Chondrocyte (in vitro differentiated cells): ENCODE data around the gene GNPAT. TPM values are rescaled to one million over a fixed set of nuclear protein-coding genes. Genes with fewer than 3 reads are reported as not detected.

ENCODE experiments used
- DNase-seq: peaks from one replicate; pipeline ENCODE4 v3.0.0; 2021; ENCODE audit warnings: mixed read lengths, low spot score
- H3K27ac Mint-ChIP-seq: one replicate; pipeline ENCODE4 v1.8.0; 2021; ENCODE audit warnings: mild to moderate bottlenecking, moderate library complexity, mixed read lengths; ENCODE audit not compliant: unreplicated experiment
- H3K27me3 Mint-ChIP-seq: 2 replicates; pipeline ENCODE4 v1.8.0; 2021; ENCODE audit warnings: low read depth, mixed read lengths
- H3K36me3 Mint-ChIP-seq: 2 replicates; pipeline ENCODE4 v1.8.0; 2021; ENCODE audit warnings: low read depth, mixed read lengths
- H3K4me1 Mint-ChIP-seq: 2 replicates; pipeline ENCODE4 v1.8.0; 2021; ENCODE audit warnings: low read depth, mild to moderate bottlenecking, mixed read lengths
- H3K4me3 Mint-ChIP-seq: one replicate; pipeline ENCODE4 v1.8.0; 2021; ENCODE audit warnings: mild to moderate bottlenecking, moderate library complexity, mixed read lengths; ENCODE audit not compliant: unreplicated experiment
- H3K9me3 Mint-ChIP-seq: 2 replicates; pipeline ENCODE4 v1.8.0; 2021; ENCODE audit warnings: low read depth, mixed read lengths
- CTCF ChIP-seq: fragments of 200-600 bp; sonication (generic); IDR thresholded peaks from 2 replicates; pipeline ENCODE4 v1.5.0; 2021; ENCODE audit warnings: antibody characterized with exemption, mild to moderate bottlenecking, moderate library complexity
- total RNA-seq: library from RNA; stranded (reverse); gene quantifications from 3 replicates; pipeline ENCODE4 v1.2.1, GENCODE V29; 2021

GNPAT gene
- total RNA-seq, 1 donor from 2014 or later: 37.9 TPM

DNA sequence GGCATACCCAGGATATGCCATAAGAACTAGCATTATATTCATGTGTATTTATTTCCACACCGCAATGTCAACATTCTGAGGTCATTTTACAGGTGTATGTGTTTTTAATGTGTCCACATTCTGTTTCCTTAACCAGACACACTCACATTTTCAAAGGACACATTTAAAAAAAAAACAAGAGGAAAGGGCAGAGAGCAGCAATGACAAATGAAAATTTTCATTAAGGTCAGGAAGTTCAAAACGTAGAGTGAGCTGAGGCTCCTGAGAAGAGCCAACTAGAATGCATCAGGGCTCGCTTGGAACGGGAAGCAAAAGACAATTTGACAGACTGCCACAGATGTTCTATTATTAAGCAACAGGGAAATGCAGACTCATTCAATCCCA, 4.8 kb upstream of the GNPAT start:
- no peak for DNase-seq
- peaks cover 12% of the 10 kb centered on the region for H3K4me1 Mint-ChIP-seq
- H3K36me3 Mint-ChIP-seq: peaks cover 18% of the 10 kb centered on the region
- no peak for TF ChIP-seq CTCF
- no peaks in the 10 kb centered on the region for H3K27me3 Mint-ChIP-seq
- H3K4me3 Mint-ChIP-seq: no peak overlapping the region
- no peak overlapping the region for H3K27ac Mint-ChIP-seq
- H3K9me3 Mint-ChIP-seq: no peaks in the 10 kb centered on the region

DNA sequence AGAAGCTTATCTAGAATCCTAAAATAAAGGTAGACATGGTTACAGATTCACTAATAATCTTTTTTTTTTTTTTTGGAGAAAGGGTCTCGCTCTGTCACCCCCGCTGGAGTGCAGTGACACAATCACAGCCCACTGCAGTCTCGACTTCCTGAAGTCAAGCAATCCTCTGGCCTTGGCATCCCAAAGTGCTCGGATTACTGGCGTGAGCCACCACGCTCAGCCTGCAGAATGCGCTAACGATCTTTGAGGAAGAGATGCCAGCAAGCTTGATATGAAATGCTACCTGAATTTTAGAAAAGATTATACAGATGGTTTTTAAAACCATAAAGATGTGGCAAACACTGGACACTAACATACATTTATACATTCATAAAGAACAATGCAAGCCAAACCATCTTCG, 4.1 kb upstream of the GNPAT start:
- H3K27ac Mint-ChIP-seq: no peak overlapping the region
- H3K9me3 Mint-ChIP-seq: no peaks in the 10 kb centered on the region
- DNase-seq: no peak
- peaks cover 18% of the 10 kb centered on the region for H3K36me3 Mint-ChIP-seq
- no peaks in the 10 kb centered on the region for H3K27me3 Mint-ChIP-seq
- no peak overlapping the region for H3K4me3 Mint-ChIP-seq
- TF ChIP-seq CTCF: no peak
- peaks cover 17% of the 10 kb centered on the region for H3K4me1 Mint-ChIP-seq

DNA sequence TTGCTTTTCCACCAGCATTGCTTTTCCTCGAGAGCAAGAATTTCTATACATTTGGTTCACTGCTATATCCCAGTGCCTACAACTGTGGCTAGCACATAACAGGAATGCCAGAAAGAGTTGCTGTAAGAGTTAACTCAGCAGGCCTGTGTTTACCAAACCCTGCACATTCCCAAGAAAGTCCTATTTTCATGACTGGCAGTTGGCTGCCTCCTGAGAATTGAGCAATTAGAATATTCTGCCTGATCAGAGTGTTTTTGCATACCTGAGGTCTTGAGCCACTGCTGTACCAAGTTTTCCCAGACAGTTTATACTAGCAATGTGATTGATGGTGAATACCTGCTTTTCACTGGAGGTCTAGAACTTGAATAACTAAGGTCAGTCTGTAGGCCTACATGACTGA, 2.7 kb upstream of the GNPAT start:
- no peak overlapping the region for H3K27ac Mint-ChIP-seq
- H3K4me1 Mint-ChIP-seq: peaks cover 30% of the 10 kb centered on the region
- no peak for TF ChIP-seq CTCF
- no peak overlapping the region for H3K4me3 Mint-ChIP-seq
- no peaks in the 10 kb centered on the region for H3K27me3 Mint-ChIP-seq
- no peak for DNase-seq
- no peaks in the 10 kb centered on the region for H3K9me3 Mint-ChIP-seq
- H3K36me3 Mint-ChIP-seq: peaks cover 18% of the 10 kb centered on the region

DNA sequence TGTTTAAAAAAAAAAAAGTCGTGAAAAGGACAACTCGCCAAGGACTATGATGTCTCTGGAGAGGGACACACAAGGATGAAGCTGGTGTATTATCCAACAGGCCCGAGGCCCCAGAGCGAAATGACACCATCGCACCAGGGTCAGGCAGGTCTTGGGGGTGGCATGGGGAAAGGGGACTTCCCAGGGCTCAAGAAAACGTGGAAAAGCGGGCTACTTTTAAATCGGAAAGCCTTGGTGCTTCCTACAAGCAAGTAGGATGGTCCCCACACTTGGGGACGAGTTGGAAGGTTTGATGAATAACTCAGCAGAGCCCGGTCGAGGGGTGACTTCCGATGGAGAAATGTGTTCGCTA, 505 bp upstream of the GNPAT start:
- Mint-ChIP-seq H3K36me3 (peaks cover 18% of the 10 kb centered on the region), H3K4me1 (peaks cover 40% of the 10 kb centered on the region), H3K9me3 (no peaks in the 10 kb centered on the region), H3K27ac (peak overlapping the region; percentile 90), H3K4me3 (peak overlapping the region; percentile 93), H3K27me3 (no peaks in the 10 kb centered on the region)
- TF ChIP-seq CTCF: no peak
- no peak for DNase-seq

DNA sequence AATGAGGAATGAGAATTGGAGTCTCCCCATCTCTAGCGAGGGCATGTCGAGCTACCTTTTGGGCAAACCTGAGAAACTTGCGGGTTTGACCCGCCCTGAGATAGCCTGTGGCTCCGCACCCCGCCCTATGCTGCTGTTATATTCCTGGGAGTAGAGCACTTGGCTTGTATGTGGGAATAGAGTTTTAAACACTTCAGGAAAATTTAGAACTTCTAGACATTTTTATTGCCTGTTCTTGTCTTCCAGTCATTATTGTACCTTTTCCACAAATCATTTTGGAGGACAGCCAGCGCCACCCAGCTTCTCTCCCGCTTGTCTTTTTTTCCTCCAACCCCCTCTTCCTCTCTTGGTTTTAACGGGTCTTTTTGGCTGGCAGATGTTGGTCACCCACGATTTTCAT, 738 bp downstream of the GNPAT start:
- H3K36me3 Mint-ChIP-seq: peaks cover 15% of the 10 kb centered on the region
- H3K9me3 Mint-ChIP-seq: no peaks in the 10 kb centered on the region
- H3K4me3 Mint-ChIP-seq: peak overlapping the region; percentile 93
- peak overlapping the region; percentile 90 for H3K27ac Mint-ChIP-seq
- no peak for TF ChIP-seq CTCF
- peaks cover 40% of the 10 kb centered on the region for H3K4me1 Mint-ChIP-seq
- DNase-seq: no peak
- no peaks in the 10 kb centered on the region for H3K27me3 Mint-ChIP-seq
